GM21390 (cell line): Measurements from ENCODE around the gene PKIB.
"Not testable (repeated sequence)": the region's sequence is repeated elsewhere in the genome, so short reads cannot be mapped to it uniquely, and the experiment has no call there.

ENCODE experiments used
- ATAC-seq: cut with Tn5 transposase; IDR thresholded peaks from one replicate; pipeline ENCODE4 v1.9.1; 2021; ENCODE audit not compliant: unreplicated experiment

Gene PKIB, protein sequence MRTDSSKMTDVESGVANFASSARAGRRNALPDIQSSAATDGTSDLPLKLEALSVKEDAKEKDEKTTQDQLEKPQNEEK

DNA sequence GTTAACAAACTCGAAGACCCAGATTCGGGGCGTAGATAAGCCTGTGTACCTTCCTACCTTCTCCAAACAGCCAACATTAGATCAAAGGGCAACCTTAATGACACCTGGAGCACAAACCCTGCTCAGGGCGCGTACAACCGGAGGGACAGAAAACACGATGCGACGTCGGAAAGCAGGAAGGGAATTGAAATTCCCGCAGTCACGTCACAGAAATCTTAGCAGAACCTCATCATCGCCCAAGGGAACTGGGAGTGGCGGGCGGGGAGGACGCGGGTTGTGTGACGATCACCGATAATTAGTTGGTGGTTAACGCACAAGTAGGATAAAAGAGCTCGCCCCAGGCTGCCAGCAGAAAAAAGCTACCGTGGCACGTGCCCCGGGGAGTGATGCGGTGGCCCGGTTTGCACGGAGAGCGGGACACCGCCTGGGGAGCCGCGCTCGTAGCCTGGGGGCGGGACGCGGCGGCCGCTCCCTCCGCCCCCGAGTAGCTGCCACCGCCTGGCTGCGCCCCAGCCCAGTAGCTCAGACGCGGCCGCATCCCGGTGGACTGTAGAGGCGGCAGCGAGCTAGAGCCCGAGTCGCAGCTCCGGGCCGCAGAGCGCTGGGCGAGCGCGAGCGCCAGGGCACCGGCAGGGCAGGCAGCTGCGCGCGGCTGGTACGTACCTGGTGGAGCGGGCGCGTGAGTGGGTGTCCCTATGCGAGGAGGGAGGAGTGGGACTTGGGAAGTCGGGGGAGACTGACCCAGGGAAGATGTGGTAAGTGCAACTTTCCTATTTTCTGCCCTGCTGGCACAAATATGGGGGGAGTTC, at the start of gene PKIB:
PKIB (plus strand) TSS at position 525 of the 809 bp plus-strand sequence. CDS start 107,390 bp downstream, outside the sequence.
- peak; percentile 92 for ATAC-seq

DNA sequence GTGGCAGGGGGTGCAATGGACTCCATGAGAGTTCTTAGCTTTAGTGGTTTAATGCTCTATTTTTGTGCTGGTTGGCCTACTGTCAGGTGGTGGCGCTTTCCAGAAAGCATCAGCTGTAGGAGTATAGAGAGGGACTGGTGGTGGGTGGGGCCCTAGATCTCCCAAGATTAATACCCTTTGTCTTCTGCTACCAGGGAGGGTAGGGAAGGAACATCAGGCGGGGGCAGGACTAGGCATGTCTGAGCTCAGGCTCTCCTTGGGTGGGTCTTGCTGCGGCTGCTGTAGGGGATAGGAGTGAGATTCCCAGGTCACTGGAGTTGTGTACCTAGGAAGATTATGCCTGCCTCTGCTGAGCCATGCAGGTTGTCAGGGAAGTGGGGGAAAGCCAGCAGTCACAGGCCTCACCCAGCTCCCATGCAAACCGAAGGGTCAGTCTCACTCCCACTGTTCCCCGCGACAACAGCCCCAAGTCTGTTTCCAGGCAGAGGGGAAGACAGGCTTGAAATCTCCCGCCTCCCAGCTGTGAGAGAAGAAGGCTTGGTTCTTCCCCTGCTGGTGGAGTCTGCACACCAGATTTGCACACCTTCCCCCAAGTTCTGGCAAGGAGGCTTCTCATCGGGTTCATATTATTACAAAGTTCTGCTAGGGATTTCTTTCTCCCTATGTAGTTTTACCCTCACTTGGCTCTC, 46.7 kb upstream of the PKIB start:
- no peak for ATAC-seq

DNA sequence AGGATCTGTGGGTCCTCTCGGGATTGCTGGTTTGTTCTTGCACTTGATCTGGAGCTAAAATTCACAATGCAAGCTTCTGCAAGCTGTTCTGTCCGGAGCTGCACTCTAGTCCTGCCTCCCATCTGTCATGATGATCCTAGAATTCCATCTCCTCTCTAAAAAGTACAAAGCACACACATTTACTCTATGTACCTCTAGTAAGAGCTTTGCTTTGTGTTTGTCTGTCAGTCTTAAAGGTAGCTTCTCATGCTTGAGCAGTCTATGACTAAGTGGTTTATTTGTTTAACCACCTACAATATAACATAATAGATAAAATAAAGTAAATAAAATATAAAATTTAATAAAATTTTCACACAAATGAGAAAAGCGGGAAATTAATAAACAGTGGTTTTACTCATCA, 46.0 kb upstream of the PKIB start:
- no peak for ATAC-seq

DNA sequence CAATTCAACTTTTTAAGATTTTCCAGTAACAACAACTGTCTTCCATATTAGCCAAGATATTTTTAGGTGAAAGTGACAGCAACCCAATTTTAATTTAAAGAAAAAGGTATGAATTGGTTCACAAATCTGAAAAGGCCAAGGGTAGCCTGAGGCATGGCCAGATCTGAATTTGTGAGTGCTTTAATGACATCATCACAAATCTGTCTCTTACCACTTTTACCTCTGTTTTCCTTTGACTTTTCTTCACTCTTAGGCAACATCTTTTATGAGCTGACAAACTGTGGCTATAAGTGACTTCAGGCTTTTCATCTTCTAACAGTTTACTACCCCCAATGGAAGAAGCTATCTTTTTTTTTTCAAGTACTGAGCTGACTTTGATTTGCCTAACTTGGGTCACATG, 44.5 kb upstream of the PKIB start:
- no peak for ATAC-seq

DNA sequence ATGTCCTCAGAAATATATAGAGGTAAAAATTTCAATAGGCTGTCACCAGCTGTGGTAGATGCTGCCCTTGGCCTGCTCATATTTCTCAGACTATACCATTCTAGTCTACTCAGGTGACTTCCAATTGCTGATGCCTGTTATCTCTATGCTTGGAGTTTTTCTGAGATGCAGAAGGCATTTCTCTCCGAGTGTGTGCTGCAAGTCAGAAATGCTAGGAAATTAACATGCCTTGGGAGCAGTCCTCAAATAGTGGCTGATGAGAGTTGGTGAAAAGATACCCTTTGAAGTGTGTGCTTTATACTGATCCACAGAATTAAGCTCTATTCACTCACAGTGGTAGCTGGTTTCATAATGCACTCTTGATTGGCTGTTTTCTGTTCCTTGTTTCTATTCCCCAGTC, 43.2 kb upstream of the PKIB start:
- no peak for ATAC-seq

DNA sequence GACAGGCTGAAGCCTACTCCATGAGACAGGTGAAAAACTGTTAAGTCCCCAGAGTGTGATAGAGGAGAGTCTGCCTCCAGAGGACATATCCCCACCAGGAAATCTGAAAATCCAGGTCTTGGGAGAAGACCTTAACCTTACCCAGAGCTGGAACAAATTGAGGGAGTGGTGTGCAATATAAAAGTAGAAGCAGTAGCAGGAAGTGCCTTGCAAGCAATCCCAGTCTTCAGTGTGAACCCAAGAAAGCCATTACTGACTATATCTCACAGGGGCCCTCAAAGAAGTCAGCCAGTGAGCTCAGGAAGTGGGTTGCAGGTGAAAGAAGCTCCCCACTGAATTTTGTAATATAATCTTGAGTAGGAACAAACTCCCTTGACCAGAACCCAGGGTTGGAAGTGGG, 41.9 kb upstream of the PKIB start:
- ATAC-seq = no peak

DNA sequence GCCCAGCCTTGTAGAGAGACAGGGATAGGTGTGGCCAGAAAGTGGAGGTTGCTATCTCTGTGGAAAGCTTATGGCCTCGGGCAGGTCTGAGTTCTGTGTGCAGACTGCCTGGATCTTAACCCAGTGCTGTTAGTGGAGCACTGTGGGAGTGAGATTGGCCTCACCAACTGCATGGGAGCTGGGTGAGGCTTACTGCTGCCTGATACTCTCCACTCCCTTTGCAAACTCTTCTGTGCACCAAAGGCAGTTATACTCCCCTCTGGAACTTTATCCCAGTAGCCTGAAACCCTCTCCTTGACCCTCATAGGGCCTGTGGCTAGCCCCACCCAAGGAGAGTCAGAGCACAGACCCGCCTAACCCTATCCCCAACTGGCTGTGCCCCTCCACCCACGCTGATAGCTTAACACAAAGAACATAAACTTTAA, 41.4 kb upstream of the PKIB start:
- ATAC-seq = no peak

DNA sequence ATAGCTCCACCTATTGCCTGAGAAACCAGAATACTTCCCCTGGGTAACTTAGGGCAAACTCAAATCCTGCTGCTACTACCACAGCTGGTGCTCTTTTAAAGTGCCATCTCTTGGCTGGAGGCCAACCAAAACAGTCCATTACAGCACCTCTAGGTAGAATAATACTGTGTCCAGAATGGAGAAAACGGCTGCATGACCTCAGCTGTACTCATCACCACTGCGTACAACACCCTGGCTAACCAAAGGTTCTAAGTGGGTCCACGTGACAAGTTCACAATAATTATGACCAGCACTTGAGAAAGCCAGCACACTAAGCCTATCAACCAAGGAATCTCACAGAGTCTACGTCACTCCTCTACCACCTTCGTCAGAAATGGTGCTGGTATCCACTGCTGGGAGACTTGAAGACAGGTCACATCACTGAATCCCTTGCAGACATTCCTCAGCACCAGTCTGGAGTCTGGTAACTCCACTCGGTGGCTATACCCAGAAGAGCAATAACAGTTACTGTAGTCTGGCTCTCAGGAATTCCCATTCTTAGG, 40.9 kb upstream of the PKIB start:
- ATAC-seq = no peak

DNA sequence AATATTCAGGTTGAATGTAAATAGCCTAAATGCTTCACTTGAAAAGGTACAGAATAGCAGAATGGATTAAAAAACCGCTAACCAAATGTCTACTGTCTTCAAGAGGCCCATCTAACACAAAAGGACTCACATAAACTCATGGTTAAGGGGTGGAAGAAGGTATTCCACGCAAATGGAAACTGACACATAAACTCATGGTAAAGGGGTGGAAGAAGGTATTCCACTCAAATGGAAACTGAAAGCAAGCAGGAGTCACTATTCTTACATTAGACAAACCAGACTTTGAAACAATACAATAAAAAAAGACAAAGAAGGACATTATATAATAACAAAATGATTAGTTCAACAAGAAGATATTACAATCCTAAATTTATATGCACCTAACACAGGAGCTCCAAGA, 38.3 kb upstream of the PKIB start:
- peak; percentile 63 for ATAC-seq

DNA sequence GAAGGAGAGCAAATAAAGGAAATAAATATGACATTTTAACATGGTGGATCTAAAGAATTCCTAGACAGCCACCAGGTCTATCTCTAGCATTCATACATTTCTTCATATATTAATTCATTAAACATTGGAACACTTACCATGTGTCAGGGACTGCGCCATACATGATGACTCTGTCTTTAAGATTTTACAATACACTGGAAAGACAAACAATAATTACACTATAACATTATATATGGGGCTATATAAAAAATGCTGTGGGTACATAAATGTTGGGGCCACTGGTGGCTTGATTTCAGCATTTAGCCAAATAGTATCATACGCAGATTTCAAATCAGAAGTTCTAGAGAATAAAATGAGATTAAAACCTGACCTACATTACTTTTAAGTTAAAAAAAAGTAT, 33.3 kb upstream of the PKIB start:
- ATAC-seq = no peak

DNA sequence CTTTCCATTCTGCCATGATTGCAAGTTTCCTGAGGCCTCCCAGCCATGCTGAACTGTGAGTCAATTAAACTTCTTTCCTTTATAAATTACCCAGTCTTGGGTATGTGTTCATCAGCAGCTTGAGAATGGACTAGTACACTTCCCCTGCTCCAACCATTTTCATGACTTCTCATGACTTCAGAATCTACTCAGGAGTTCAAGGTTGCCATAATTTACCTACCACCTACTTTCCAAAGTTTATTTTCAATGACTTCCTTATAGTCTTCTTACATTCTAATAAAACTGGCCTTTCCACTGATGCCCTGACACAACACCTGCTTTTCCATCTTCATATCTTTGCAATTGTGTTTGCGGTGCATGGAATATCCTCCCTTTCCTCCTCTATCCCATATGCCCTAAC, 31.2 kb upstream of the PKIB start:
- no peak for ATAC-seq

DNA sequence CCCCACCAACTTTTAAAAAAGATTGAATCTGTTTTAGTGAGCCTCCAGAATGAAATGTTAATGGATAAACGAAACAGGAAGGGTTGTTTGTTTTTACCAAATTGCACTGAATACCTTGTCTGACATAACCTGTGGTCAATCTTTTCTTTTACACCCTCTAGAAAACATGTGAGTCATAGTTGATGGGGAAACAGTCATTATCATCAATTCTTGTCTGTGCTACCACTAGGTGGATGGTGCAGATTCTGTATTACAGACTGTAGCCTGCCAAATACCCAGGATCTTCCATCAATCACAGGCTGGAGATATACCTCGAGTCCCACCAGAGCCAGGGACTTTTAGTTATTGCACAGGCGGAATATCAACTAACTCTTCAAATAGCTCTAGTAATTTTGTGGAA, 29.5 kb upstream of the PKIB start:
- no peak for ATAC-seq

DNA sequence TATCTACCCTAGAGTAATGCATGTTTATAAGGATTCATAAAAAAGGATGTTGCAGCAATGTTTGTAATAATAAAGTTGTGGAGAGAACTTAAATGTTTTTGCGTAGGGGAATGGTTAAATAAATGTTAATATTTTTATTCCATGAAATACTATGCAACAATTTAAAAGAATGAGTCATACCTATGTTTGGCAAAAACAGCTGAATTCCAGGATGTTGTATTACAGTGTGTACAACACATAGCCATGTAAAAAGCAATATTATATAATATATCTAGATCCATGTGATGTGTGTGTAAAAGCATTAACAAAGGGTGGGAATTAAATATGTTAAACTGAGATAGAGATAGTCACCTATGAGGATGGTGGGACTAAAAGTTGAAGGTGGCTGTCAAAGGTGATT, 21.1 kb upstream of the PKIB start:
- ATAC-seq = no peak

DNA sequence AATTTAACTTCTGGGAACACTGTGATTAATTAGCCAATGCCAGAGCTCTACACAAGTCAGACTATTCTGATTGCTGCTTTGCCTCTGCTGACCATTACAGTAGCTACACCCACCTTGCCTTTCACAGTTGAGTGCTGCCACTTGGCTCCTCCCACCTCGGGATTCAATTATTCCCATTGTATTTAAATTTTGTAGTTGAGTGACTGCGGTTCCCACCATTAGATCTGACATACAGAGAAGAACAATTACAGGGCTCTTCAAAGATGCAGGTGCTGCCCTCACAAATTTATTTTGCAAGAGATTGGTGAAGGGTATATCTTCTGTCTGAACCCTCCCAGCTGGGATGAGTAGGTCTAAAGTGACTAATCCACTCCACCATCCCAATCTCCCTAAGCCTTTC, 11.9 kb upstream of the PKIB start:
- not testable (repeated sequence) for ATAC-seq

DNA sequence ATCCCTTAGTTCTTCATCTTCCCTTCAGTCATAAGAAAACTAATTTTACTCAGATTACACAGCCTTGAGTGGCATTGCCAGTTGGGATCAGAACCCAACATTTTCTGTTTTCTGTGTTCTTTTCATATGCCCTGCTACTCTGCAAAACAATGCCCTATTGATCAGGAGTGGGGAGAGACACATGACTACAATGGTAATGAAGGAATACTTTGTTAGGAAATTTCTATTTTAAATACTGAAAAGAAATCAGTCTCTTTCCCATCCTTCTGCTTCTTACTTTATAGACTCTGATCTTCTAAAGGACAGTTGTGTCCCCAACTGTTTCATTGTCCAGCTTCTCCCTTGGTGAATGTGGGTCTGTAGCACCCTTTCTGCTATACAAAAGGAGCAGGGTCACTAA, 5.5 kb upstream of the PKIB start:
- ATAC-seq = no peak

DNA sequence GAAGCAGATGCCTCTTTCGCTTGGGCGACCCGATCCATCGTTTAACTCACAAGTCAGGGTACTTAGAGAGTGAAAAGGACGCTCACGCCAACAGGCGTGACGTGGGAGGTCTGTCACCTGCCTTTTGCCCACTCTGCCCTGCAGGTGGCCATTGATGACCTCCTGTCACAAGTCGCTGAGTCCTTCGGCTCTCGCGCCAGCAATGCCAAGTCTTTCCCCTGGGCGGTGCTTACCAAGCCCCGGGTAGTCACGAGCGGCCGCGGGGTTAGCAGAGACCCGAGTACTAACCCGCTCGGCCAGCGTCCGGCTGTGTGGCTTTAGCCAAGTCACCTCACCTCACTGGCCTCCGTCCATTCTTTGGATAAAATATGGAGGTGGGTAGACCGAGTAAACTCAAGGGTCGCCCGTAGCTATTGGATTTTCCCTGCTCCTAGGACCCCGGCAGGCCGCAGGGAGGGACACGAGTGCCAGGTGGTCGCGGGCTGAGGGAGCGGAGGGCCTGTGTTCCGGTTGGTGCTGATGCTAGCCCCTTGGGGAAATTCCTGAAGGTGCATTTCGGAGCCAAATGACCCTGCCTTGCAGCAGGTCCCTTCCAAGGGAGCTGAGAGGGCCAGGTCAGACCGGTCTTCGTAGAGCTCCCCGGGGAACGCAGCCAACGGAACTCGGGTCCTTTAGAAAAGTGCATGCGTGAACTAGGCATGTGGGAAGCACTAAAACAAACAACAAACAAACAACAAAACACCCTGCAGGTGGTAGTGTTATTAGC, 668 bp downstream of the PKIB start:
- ATAC-seq = peak; percentile 30

DNA sequence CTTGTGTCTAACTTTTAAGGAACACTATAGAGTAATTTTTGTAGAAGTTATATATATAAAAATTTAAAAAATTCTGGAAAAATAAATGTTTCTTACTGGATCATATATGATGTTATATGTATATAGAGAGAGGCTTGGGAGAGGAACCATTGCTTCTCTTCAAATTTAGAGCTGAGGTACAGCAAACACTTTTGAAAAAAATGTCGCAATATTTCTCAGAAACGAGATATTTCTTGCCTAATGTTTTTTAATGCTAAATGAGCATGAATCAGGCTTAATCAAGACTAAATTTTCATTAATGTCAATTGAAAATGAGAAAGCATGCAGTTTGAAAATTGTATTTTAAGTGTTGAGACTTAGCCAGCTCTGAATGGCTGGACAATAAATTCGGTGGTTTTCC, 2.6 kb downstream of the PKIB start:
- ATAC-seq = no peak

DNA sequence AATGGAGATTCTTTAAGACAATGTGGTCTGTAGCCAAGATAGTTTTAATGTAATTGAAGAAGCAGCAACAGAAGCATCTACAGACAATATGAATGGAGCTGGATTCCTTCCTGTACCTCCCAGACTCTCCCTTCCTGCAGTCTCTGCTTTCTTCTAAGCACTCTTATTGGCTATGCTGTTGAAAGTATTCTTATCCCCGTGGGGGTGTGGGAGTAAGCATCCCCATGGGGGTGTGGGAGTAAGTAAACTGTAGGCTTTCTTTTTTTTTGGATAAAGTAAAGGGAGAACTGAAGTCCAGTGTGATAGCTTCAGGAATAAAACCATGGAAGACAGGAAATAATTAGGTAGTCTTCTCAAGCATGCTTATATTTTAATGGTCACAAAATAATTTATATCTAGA, 4.1 kb downstream of the PKIB start:
- no peak for ATAC-seq

DNA sequence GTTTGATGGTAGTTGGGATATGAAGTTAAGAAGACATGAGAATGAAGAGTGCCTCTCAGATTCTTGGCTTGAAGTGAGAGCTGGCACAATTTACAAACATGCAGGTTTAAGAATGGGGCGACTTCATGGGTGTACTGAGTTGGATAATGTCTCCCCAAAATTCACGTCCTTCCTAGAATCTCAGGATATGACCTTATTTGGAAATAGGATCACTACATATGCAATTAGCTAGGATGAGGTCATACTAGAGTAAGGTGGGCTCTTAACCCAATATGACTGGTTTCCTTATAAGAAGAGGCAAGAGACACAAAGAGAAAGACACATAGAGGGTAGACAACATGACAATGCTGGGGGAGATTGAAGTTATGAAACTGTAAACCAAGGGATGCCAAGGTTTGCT, 5.2 kb downstream of the PKIB start:
- ATAC-seq = no peak

DNA sequence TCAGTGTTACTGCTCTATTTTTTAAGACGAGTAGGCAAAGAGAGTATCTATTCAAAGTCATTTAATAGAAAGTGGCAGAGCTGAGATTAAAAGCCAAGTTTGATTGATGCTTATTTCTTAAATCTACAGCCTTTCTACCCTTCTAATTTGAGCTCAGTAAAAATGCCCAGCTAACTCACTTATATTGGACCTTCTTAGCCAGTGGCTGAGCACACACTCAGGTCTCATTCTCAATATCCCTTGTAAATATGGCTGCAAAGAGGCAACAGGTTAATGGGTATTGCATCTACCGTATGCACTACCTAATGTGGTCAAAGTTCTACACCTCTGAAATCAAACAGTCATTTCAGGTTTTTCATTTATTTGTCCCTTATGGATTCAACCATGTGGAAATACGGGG, 6.7 kb downstream of the PKIB start:
- ATAC-seq = no peak

DNA sequence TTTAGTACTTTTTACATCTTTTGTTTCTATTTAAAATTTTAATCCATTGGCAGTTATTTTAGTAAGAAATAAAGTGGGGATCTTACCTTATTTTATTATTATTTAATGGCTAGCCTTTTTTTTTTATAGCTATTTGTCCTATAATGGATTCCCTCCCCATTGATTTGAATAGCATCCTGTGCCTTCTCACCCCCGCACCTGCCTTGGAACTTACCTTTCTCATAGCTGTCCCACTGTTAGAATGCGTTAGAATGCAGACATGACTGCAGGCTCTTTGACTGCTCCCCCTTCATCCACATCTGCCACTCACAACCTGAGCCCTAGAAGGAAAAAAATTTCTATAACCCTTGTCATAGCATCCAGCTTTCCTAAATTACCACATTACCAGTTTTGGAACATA, 9.1 kb downstream of the PKIB start:
- no peak for ATAC-seq
